GM18505 (cell line): ENCODE data around the gene ADAMTS2.

Source experiments
- ATAC-seq: cut with Tn5 transposase; IDR thresholded peaks from one replicate; pipeline ENCODE4 v1.9.1; 2021; ENCODE audit not compliant: unreplicated experiment
- POLR2A ChIP-seq: IDR thresholded peaks from 4 replicates; pipeline ENCODE4 v1.6.1; 2011; ENCODE audit warnings: borderline replicate concordance; ENCODE audit not compliant: insufficient read depth, insufficient read length; ENCODE audit errors: extremely low read depth

Gene ADAMTS2

GRCh38 chr5:179121667-179122111, 223.6 kb downstream of the ADAMTS2 start:
- TF ChIP-seq POLR2A = no peak
- no peak for ATAC-seq

GRCh38 chr5:179120951-179121666, 224.2 kb downstream of the ADAMTS2 start:
- no peak for TF ChIP-seq POLR2A
- no peak for ATAC-seq

DNA sequence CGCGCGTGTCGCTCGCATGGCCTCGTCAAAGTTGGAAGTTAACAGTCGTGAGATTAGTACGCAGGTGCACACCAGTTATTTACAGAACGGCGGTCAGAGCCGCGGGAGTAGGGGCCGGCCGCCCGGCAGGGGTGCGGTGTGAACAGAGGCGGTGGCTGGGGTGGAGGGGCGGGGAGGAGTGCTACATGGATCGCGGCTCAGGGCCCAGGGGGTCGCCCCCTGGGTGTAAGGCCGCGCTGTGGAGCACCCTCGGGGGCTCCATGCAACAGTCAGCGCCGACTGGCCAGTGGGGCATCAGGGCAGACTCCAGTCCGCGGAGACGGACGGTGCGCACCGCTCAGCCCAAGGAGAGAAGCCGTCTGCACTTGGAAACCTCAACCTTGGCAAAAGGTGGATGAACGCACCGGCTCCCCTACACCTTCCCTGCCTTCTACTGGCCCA, 224.8 kb downstream of the ADAMTS2 start:
- TF ChIP-seq POLR2A = no peak
- no peak for ATAC-seq

- TF ChIP-seq POLR2A = no peak
- no peak for ATAC-seq
Measured at GRCh38 chr5:179119415-179120170, 225.7 kb downstream of the ADAMTS2 start.

- no peak for TF ChIP-seq POLR2A
- no peak for ATAC-seq
Measured at GRCh38 chr5:179118756-179119414, 226.4 kb downstream of the ADAMTS2 start.

- TF ChIP-seq POLR2A = no peak
- no peak for ATAC-seq
Measured at GRCh38 chr5:179118338-179118737, 226.9 kb downstream of the ADAMTS2 start.

GRCh38 chr5:179115845-179116524, 229.3 kb downstream of the ADAMTS2 start:
- ATAC-seq = no peak
- TF ChIP-seq POLR2A = no peak

GRCh38 chr5:179115307-179115706, 230.0 kb downstream of the ADAMTS2 start:
- no peak for TF ChIP-seq POLR2A

DNA sequence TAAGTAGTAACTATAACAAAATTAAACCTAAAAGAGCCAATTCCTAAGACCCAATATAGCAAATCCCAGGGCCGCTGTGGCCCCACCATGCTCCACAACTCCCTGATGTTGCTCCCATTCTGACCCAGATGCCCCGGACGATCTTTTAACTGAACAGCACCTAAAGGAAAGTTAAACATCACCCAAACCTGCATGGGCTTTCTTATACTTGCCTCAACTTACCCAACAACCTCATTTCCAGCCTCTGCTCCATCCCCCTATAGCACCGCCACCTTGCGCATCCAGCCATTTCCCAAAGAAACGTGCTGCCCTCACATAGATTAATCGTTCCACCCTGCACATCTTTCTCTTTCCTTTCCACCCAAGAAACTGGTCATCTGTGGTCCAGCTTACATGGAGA, 230.5 kb downstream of the ADAMTS2 start:
- TF ChIP-seq POLR2A = no peak
- no peak for ATAC-seq

More at GRCh38 chr5:179115307-179115706, 230.0 kb downstream of the ADAMTS2 start:
- no peak for ATAC-seq

DNA sequence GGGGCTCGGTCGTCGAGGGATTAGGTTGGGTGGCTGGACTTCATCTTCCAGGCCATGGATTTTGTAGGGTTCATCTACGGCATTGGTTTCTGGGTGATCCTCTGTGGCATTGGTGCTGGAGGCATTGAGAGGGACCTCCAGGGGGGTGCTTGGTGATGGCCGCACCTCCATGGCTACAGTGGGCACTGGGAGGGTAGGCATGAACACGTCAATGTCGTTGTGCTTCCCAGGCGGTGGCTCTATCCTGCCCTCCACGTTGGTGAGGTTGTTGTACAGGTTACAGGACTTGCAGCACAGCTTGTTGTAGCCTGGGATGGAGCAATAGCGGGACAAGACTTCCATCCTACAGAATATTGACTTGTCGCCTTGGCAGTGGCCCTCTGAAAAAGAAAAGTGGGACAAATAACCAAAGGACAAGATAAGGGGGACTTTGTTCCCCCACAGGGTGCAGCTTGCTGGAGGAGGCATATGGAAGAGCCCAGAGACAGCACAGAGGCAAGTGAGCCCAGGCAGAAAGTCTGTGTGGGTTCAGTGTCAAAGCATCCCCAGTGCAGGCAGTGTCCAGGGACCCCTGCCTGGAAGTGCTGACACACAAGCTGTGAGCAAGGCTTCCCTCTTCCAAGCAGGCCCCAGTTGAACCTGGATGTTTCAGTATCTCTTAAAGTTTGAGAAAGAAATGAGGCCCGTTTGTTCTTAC, 231.2 kb downstream of the ADAMTS2 start:
- no peak for TF ChIP-seq POLR2A
- no peak for ATAC-seq

- no peak for ATAC-seq
- no peak for TF ChIP-seq POLR2A
Measured at GRCh38 chr5:179113143-179113530, 232.1 kb downstream of the ADAMTS2 start.

GRCh38 chr5:179112469-179113142, 232.7 kb downstream of the ADAMTS2 start:
- TF ChIP-seq POLR2A = no peak
- ATAC-seq = no peak

GRCh38 chr5:179111267-179112207, 233.7 kb downstream of the ADAMTS2 start:
- no peak for TF ChIP-seq POLR2A
- ATAC-seq = no peak
